ENCODE results near the gene WDR88. TPM values are rescaled to one million over a fixed set of nuclear protein-coding genes. Genes with fewer than 3 reads are reported as not detected.

Gene WDR88
- total and polyA plus RNA-seq, 2 donors (not counting 1 experiment from before 2014, with no cell fraction given): 0.47 TPM; not detected in 1

DNA sequence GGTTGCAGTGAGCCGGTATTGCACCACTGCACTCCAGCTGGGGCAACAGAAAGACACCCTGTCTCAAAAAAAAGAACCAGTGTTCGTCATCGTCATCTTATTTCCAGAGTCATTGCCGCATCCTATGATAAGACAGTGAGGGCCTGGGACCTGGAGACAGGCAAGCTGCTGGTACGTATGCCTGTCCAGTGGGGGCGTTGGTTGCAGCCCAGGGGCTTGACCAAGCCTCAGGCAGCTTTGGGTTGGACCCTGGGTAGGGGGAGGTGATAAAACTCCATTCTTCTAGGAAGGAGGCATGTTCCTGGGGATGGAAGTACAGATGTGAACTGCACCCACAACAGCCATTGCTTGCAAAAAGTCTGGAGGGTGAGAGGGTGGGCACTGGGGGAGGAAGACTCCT is 15.6 kb downstream of the WDR88 start:
- WGBS (ENCODE audit: insufficient coverage): 86% methylated on average over 6 of the region's 6 CpGs
- peaks cover 0 to 5% of the 10 kb centered on the region in 2 donors for H3K4me1 ChIP-seq (ENCODE audit: control insufficient read depth in 2 of 2, insufficient read depth in 2 of 2, low read length in 2 of 2)
- H3K9ac ChIP-seq (ENCODE audit: low read length): no peak overlapping the region
- no peak overlapping the region for H3K27ac Mint-ChIP-seq
- H3K4me2 ChIP-seq (replicated peaks; ENCODE audit: low read depth, low read length, poor library complexity, severe bottlenecking): no peak overlapping the region
- no peaks in the 10 kb centered on the region for H3K27me3 ChIP-seq (replicated peaks in 1 of 4; ENCODE audit: control extremely low read depth in 1 of 4, control insufficient read depth in 3 of 4, insufficient read depth in 4 of 4, low read length in 3 of 4)
- no peak for ATAC-seq (ENCODE audit: low read depth)
- no peak for TF ChIP-seq EZH2 (IDR thresholded peaks at IDR 0.05; ENCODE audit: borderline replicate concordance, insufficient read depth, low read depth, low read length, poor library complexity, severe bottlenecking)
- TF ChIP-seq, protein P1, sequence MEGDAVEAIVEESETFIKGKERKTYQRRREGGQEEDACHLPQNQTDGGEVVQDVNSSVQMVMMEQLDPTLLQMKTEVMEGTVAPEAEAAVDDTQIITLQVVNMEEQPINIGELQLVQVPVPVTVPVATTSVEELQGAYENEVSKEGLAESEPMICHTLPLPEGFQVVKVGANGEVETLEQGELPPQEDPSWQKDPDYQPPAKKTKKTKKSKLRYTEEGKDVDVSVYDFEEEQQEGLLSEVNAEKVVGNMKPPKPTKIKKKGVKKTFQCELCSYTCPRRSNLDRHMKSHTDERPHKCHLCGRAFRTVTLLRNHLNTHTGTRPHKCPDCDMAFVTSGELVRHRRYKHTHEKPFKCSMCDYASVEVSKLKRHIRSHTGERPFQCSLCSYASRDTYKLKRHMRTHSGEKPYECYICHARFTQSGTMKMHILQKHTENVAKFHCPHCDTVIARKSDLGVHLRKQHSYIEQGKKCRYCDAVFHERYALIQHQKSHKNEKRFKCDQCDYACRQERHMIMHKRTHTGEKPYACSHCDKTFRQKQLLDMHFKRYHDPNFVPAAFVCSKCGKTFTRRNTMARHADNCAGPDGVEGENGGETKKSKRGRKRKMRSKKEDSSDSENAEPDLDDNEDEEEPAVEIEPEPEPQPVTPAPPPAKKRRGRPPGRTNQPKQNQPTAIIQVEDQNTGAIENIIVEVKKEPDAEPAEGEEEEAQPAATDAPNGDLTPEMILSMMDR (IDR thresholded peaks at IDR 0.05): no peak
- H3K9me3 Mint-ChIP-seq (ENCODE audit: insufficient read depth): no peaks in the 10 kb centered on the region
- H3K4me3 ChIP-seq (ENCODE audit: control extremely low read depth in 1 of 5, extremely low read depth in 1 of 5, insufficient read depth in 1 of 5, low read depth in 2 of 5, low read length in 4 of 5): no peak overlapping the region
- no peak overlapping the region for H2AFZ ChIP-seq (ENCODE audit: insufficient read depth, low read depth, low read length, poor library complexity, severe bottlenecking)
- no peak for DNase-seq
- H3K27ac ChIP-seq (ENCODE audit: low read length in 2 of 2): no peak overlapping the region
- peaks cover 5% of the 10 kb centered on the region for H3K27me3 Mint-ChIP-seq
- CTCF ChIA-PET: interaction anchor here (3.9 kb wide), 1 partner anchor 38 kb away, joined by 58 read pairs; no protein-coding TSS in a partner anchor
- H3K79me2 ChIP-seq (ENCODE audit: control insufficient read depth, insufficient read depth, low read length): no peaks in the 10 kb centered on the region
- no peaks in the 10 kb centered on the region for H4K20me1 ChIP-seq (ENCODE audit: control insufficient read depth, insufficient read depth, low read length, poor library complexity, severe bottlenecking)
- H3K4me3 Mint-ChIP-seq: no peak overlapping the region
- H3K9me3 ChIP-seq (ENCODE audit: control extremely low read depth in 1 of 3, control insufficient read depth in 2 of 3, insufficient read depth in 1 of 3, low read length in 2 of 3): peaks cover 0 to 6% (median 0%) of the 10 kb centered on the region in 3 donors
- POLR2A ChIA-PET: no interaction called here
- no peaks in the 10 kb centered on the region for H3K36me3 ChIP-seq (replicated peaks in 1 of 2; ENCODE audit: control extremely low read depth in 1 of 2, control insufficient read depth in 1 of 2, extremely low read depth in 1 of 2, insufficient read depth in 2 of 2, low read length in 1 of 2)
- intact Hi-C loops (cut with micrococcal nuclease): no loop called here
- H3K4me1 Mint-ChIP-seq: peaks cover 4% of the 10 kb centered on the region

DNA sequence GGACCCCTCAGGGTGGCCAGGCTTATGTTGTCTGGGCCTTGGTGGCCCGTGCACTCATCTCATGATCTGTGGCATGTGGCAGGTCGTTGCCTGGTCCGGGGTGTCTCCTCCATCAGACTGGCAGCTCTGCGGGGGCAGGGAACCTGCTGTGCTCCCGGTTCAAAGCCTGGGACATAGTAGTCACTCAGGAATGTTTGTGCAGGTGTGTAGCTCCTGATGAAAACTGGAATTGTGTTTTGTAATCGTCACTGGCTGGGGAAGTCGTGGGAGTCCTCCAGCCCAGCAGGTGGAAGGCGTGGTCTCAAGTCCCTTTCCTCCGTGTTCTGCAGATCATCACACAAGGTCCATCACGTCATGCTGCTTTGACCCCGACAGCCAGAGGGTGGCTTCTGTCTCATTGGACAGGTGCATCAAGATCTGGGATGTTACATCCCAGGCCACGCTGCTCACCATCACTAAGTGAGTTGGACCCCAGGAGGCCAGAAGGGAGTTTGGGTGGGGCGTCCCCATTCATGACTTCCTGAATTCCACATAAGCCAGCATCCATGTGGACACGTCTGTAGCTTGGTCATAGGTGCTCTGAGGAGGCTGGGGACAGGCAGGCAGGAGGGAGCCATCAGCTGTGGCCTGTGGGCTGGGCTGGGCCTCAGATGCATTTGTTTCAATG is 19.1 kb downstream of the WDR88 start:
- H3K9me3 ChIP-seq (ENCODE audit: control extremely low read depth in 1 of 3, control insufficient read depth in 2 of 3, insufficient read depth in 1 of 3, low read length in 2 of 3): peaks cover 0 to 4% (median 1%) of the 10 kb centered on the region in 3 donors
- WGBS (ENCODE audit: insufficient coverage): 89% methylated on average over 10 of the region's 14 CpGs
- ATAC-seq (ENCODE audit: low read depth) (no peak), DNase-seq (no peak)
- ChIA-PET CTCF (interaction anchor here (1.3 kb wide), 1 partner anchor 10 kb away, joined by 3 read pairs; no protein-coding TSS in a partner anchor), POLR2A (no interaction called here)
- Mint-ChIP-seq H3K27me3 (peaks cover 4% of the 10 kb centered on the region), H3K27ac (no peak overlapping the region), H3K9me3 (ENCODE audit: insufficient read depth) (no peaks in the 10 kb centered on the region), H3K4me1 (no peaks in the 10 kb centered on the region), H3K4me3 (no peak overlapping the region)
- H3K4me1 ChIP-seq (ENCODE audit: control insufficient read depth in 2 of 2, insufficient read depth in 2 of 2, low read length in 2 of 2): no peaks in the 10 kb centered on the region
- no peak overlapping the region for H3K27ac ChIP-seq (ENCODE audit: low read length in 2 of 2)
- intact Hi-C loops (cut with micrococcal nuclease): no loop called here
- no peaks in the 10 kb centered on the region for H3K36me3 ChIP-seq (replicated peaks in 1 of 2; ENCODE audit: control extremely low read depth in 1 of 2, control insufficient read depth in 1 of 2, extremely low read depth in 1 of 2, insufficient read depth in 2 of 2, low read length in 1 of 2)
- H3K4me3 ChIP-seq (ENCODE audit: control extremely low read depth in 1 of 5, extremely low read depth in 1 of 5, insufficient read depth in 1 of 5, low read depth in 2 of 5, low read length in 4 of 5): no peak overlapping the region
- no peaks in the 10 kb centered on the region for H4K20me1 ChIP-seq (ENCODE audit: control insufficient read depth, insufficient read depth, low read length, poor library complexity, severe bottlenecking)
- no peak overlapping the region for H3K9ac ChIP-seq (ENCODE audit: low read length)
- H3K4me2 ChIP-seq (replicated peaks; ENCODE audit: low read depth, low read length, poor library complexity, severe bottlenecking): no peak overlapping the region
- H3K79me2 ChIP-seq (ENCODE audit: control insufficient read depth, insufficient read depth, low read length): no peaks in the 10 kb centered on the region
- H3K27me3 ChIP-seq (replicated peaks in 1 of 4; ENCODE audit: control extremely low read depth in 1 of 4, control insufficient read depth in 3 of 4, insufficient read depth in 4 of 4, low read length in 3 of 4): peaks cover 0 to 2% (median 0%) of the 10 kb centered on the region in 4 experiments
- TF ChIP-seq, protein P1 (IDR thresholded peaks at IDR 0.05): no peak
- TF ChIP-seq EZH2 (IDR thresholded peaks at IDR 0.05; ENCODE audit: borderline replicate concordance, insufficient read depth, low read depth, low read length, poor library complexity, severe bottlenecking): no peak
- H2AFZ ChIP-seq (ENCODE audit: insufficient read depth, low read depth, low read length, poor library complexity, severe bottlenecking): no peak overlapping the region
